ENCODE measurements around the gene TIMP2. TPM values are rescaled to one million over a fixed set of nuclear protein-coding genes. Genes with fewer than 3 reads are reported as not detected.
"Not testable (repeated sequence)": the region's sequence is repeated elsewhere in the genome, so short reads cannot be mapped to it uniquely, and the experiment has no call there.

TIMP2 gene
- total and polyA plus RNA-seq, 8 donors: 158 to 313 (median 179) TPM

- intact Hi-C loops (cut with DNase I): no loop called here
- H3K36me3 ChIP-seq: no peaks in the 10 kb centered on the region
- H3K4me1 ChIP-seq: no peaks in the 10 kb centered on the region
- H3K9me3 ChIP-seq: peaks cover 2 to 15% of the 10 kb centered on the region in 2 donors
- DNase-seq (no peak), ATAC-seq (no peak)
- no peaks in the 10 kb centered on the region for H3K27me3 ChIP-seq
- no peak overlapping the region for H3K27ac ChIP-seq
- no peak overlapping the region for H3K4me3 ChIP-seq
- TF ChIP-seq CTCF (IDR thresholded peaks at IDR 0.05): no peak
These were observed 20.9 kb upstream of the TIMP2 start for GRCh38 chr17:78946131-78946530.

GRCh38 chr17:78945455-78945854 is 20.3 kb upstream of the TIMP2 start:
- H3K9me3 ChIP-seq; H3K27me3 ChIP-seq; H3K4me3 ChIP-seq; ATAC-seq; H3K36me3 ChIP-seq; H3K27ac ChIP-seq; H3K4me1 ChIP-seq; DNase-seq; intact Hi-C loops (cut with DNase I): not testable (repeated sequence)

GRCh38 chr17:78944956-78945355 is 19.8 kb upstream of the TIMP2 start:
- Histone ChIP-seq H3K4me3 (no peak overlapping the region), H3K27ac (no peak overlapping the region), H3K27me3 (no peaks in the 10 kb centered on the region), H3K36me3 (no peaks in the 10 kb centered on the region), H3K4me1 (no peaks in the 10 kb centered on the region), H3K9me3 (peaks cover 0 to 3% of the 10 kb centered on the region in 2 donors)
- TF ChIP-seq CTCF (IDR thresholded peaks at IDR 0.05): no peak
- no peak for DNase-seq
- no peak for ATAC-seq
- intact Hi-C loops (cut with DNase I): no loop called here

GRCh38 chr17:78944026-78944425 is 18.8 kb upstream of the TIMP2 start:
- Histone ChIP-seq H3K9me3 (no peaks in the 10 kb centered on the region), H3K27ac (no peak overlapping the region), H3K4me1 (no peaks in the 10 kb centered on the region), H3K36me3 (no peaks in the 10 kb centered on the region), H3K4me3 (no peak overlapping the region), H3K27me3 (no peaks in the 10 kb centered on the region)
- no peak for TF ChIP-seq CTCF (IDR thresholded peaks at IDR 0.05)
- no peak for DNase-seq
- ATAC-seq: no peak
- intact Hi-C loops (cut with DNase I): no loop called here

- intact Hi-C loops (cut with DNase I): no loop called here
- H3K4me3 ChIP-seq: no peak overlapping the region
- DNase-seq (no peak), ATAC-seq (no peak)
- no peaks in the 10 kb centered on the region for H3K4me1 ChIP-seq
- no peak overlapping the region for H3K27ac ChIP-seq
- H3K27me3 ChIP-seq: no peaks in the 10 kb centered on the region
- H3K9me3 ChIP-seq: no peaks in the 10 kb centered on the region
- H3K36me3 ChIP-seq: no peaks in the 10 kb centered on the region
- no peak for TF ChIP-seq CTCF (IDR thresholded peaks at IDR 0.05)
These were observed 15.5 kb upstream of the TIMP2 start for GRCh38 chr17:78940708-78941107.

- ATAC-seq: no peak
- no peak overlapping the region for H3K4me3 ChIP-seq
- H3K9me3 ChIP-seq: no peaks in the 10 kb centered on the region
- no peaks in the 10 kb centered on the region for H3K36me3 ChIP-seq
- intact Hi-C loops (cut with DNase I): no loop called here
- DNase-seq: no peak
- H3K4me1 ChIP-seq: no peaks in the 10 kb centered on the region
- TF ChIP-seq CTCF (IDR thresholded peaks at IDR 0.05): no peak
- no peak overlapping the region for H3K27ac ChIP-seq
- no peaks in the 10 kb centered on the region for H3K27me3 ChIP-seq
These were observed 15.1 kb upstream of the TIMP2 start for GRCh38 chr17:78940258-78940657.
